ENCODE results near the gene ABI3. TPM values are rescaled to one million over a fixed set of nuclear protein-coding genes. Genes with fewer than 3 reads are reported as not detected.
A peak's percentile ranks its signal among the peaks of the same experiment; 100 is the strongest.

Gene ABI3
- total and polyA plus RNA-seq, 9 of the 15 experiments (the other 6 are each of a cell fraction or from before 2014, with no cell fraction given): not detected

DNA sequence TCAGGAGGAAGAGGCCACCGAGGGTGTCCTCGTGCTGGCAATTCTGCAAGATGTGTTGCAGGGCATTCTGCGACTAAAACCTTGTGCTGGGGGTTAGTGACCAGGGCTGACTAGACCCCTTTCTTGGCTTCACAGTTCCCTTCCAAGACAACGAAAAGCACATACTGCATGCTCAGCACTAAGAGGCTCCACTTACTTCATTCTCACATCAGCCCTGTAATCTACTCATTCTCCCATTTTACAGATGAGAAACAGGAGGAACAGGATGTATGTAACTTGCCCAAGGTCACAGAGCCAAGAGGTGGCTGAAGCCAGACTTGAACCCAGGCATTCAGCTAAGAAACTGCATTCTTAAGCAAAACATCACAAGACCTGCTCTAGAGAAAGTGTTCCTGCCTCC, 25.4 kb downstream of the ABI3 start:
- H3K9me3 ChIP-seq (replicated peaks; ENCODE audit: control insufficient read depth, insufficient read depth, low read depth, low read length): no peaks in the 10 kb centered on the region
- H3K9ac ChIP-seq (ENCODE audit: insufficient read depth in 1 of 2, low read depth in 2 of 2, low read length in 2 of 2): peak overlapping the region in 1 of 2 experiments; percentile 48; a peak in 2 of 4 replicates
- BruUV-seq (replicated peaks): no TSS peak
- ATAC-seq (no peak), DNase-seq (ENCODE audit: extremely low read depth in 1 of 4, low spot score in 3 of 4) (no peak), FAIRE-seq (no peak)
- no peak overlapping the region for H3K4me2 ChIP-seq (ENCODE audit: insufficient read depth, low read length)
- no peaks in the 10 kb centered on the region for H3K9me1 ChIP-seq (ENCODE audit: control insufficient read depth, insufficient read depth, low read length)
- TF ChIP-seq ZNF316 (IDR thresholded peaks at IDR 0.05) (peak; percentile 47; the same call in 1 of the 2 replicates), MEF2A (IDR thresholded peaks at IDR 0.05; ENCODE audit: control insufficient read depth, low read depth, low read length) (no peak), TCF3 (CRISPR knock-in tag; IDR thresholded peaks at IDR 0.05) (no peak), ESRRA (IDR thresholded peaks at IDR 0.05; ENCODE audit: borderline replicate concordance, low read depth) (0 out of 2 replicates have a peak, but pooled peaks have one; percentile 25), ZNF324 (CRISPR knock-in tag; IDR thresholded peaks at IDR 0.05) (no peak), PHB (CRISPR knock-in tag; IDR thresholded peaks at IDR 0.05) (no peak), FOXK1 (CRISPR knock-in tag; IDR thresholded peaks at IDR 0.05; ENCODE audit: borderline replicate concordance) (no peak), BCOR (IDR thresholded peaks at IDR 0.05) (0 out of 2 replicates have a peak, but pooled peaks have one; percentile 29)
- TF ChIP-seq, protein P1, sequence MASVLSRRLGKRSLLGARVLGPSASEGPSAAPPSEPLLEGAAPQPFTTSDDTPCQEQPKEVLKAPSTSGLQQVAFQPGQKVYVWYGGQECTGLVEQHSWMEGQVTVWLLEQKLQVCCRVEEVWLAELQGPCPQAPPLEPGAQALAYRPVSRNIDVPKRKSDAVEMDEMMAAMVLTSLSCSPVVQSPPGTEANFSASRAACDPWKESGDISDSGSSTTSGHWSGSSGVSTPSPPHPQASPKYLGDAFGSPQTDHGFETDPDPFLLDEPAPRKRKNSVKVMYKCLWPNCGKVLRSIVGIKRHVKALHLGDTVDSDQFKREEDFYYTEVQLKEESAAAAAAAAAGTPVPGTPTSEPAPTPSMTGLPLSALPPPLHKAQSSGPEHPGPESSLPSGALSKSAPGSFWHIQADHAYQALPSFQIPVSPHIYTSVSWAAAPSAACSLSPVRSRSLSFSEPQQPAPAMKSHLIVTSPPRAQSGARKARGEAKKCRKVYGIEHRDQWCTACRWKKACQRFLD (CRISPR knock-in tag; IDR thresholded peaks at IDR 0.05): no peak
- TF ChIP-seq, protein P2, sequence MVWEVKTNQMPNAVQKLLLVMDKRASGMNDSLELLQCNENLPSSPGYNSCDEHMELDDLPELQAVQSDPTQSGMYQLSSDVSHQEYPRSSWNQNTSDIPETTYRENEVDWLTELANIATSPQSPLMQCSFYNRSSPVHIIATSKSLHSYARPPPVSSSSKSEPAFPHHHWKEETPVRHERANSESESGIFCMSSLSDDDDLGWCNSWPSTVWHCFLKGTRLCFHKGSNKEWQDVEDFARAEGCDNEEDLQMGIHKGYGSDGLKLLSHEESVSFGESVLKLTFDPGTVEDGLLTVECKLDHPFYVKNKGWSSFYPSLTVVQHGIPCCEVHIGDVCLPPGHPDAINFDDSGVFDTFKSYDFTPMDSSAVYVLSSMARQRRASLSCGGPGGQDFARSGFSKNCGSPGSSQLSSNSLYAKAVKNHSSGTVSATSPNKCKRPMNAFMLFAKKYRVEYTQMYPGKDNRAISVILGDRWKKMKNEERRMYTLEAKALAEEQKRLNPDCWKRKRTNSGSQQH (CRISPR knock-in tag; IDR thresholded peaks at IDR 0.05): no peak
- TF ChIP-seq, protein P3, sequence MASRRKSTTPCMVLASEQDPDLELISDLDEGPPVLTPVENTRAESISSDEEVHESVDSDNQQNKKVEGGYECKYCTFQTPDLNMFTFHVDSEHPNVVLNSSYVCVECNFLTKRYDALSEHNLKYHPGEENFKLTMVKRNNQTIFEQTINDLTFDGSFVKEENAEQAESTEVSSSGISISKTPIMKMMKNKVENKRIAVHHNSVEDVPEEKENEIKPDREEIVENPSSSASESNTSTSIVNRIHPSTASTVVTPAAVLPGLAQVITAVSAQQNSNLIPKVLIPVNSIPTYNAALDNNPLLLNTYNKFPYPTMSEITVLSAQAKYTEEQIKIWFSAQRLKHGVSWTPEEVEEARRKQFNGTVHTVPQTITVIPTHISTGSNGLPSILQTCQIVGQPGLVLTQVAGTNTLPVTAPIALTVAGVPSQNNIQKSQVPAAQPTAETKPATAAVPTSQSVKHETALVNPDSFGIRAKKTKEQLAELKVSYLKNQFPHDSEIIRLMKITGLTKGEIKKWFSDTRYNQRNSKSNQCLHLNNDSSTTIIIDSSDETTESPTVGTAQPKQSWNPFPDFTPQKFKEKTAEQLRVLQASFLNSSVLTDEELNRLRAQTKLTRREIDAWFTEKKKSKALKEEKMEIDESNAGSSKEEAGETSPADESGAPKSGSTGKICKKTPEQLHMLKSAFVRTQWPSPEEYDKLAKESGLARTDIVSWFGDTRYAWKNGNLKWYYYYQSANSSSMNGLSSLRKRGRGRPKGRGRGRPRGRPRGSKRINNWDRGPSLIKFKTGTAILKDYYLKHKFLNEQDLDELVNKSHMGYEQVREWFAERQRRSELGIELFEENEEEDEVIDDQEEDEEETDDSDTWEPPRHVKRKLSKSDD (conservative IDR thresholded peaks at IDR 0.05; ENCODE audit: low read length): no peak
- H3K36me3 ChIP-seq (ENCODE audit: control insufficient read depth, insufficient read depth, low read length): no peaks in the 10 kb centered on the region
- POLR2A ChIA-PET: interaction anchor here (0.9 kb wide), 1 partner anchor 12 kb away, joined by 3 read pairs; no protein-coding TSS in a partner anchor
- CTCF ChIA-PET (ENCODE audit: low intra/inter-chr PET ratio): no interaction called here
- in situ Hi-C loops (cut with MboI): no loop called here
- no peaks in the 10 kb centered on the region for H4K20me1 ChIP-seq (replicated peaks; ENCODE audit: control insufficient read depth, insufficient read depth, low read length)
- 20% methylated on average over 4 of the region's 4 CpGs for WGBS (ENCODE audit: insufficient coverage, low coverage, missing lambda C conversion rate)
- peaks cover 0 to 6% of the 10 kb centered on the region in 2 experiments; a peak in 1 of 5 replicates for H3K27me3 ChIP-seq (ENCODE audit: control insufficient read depth in 2 of 2, insufficient read depth in 2 of 2, low read length in 2 of 2)
- H3K4me1 ChIP-seq (replicated peaks in 1 of 2; ENCODE audit: control insufficient read depth in 2 of 2, insufficient read depth in 2 of 2, low read length in 2 of 2): peaks cover 4 to 10% of the 10 kb centered on the region in 2 experiments; a peak in 3 of 5 replicates
- no peak overlapping the region for H2AFZ ChIP-seq (ENCODE audit: low read depth, low read length)
- no peaks in the 10 kb centered on the region for H3K79me2 ChIP-seq (ENCODE audit: control insufficient read depth, insufficient read depth, low read length)
- no peak overlapping the region for H3K4me3 ChIP-seq
- intact Hi-C loops (cut with micrococcal nuclease): no loop called here
- H3K27ac ChIP-seq (ENCODE audit: extremely low read depth, low read depth, low read length): no peak overlapping the region

All from K562 (cell line).